ENCODE measurements around the gene FFAR3. TPM values are rescaled to one million over a fixed set of nuclear protein-coding genes. Genes with fewer than 3 reads are reported as not detected.

The FFAR3 gene
- total and polyA plus RNA-seq, 9 of the 15 experiments (the other 6 are each of a cell fraction or from before 2014, with no cell fraction given) = not detected

- TF ChIP-seq RREB1 (CRISPR knock-in tag; IDR thresholded peaks at IDR 0.05) = 0 out of 2 replicates have a peak, but pooled peaks have one; percentile 48
- peak; percentile 64 for TF ChIP-seq ZNF766 (CRISPR knock-in tag; conservative IDR thresholded peaks at IDR 0.05)
- peak; percentile 63 for TF ChIP-seq ATF3 (IDR thresholded peaks at IDR 0.05)
- TF ChIP-seq ATF3 (CRISPR knock-in tag; conservative IDR thresholded peaks at IDR 0.05) = no peak
- 0 out of 2 replicates have a peak, but pooled peaks have one; percentile 15 for TF ChIP-seq SMARCE1 (IDR thresholded peaks at IDR 0.05)
- TF ChIP-seq CXXC5 (CRISPR knock-in tag; IDR thresholded peaks at IDR 0.05) = peak; percentile 64; the same call in 1 of the 2 replicates
- peak; percentile 60 for TF ChIP-seq NR2C1 (IDR thresholded peaks at IDR 0.05)
- peak; percentile 67 for TF ChIP-seq NR2C1 (tag; IDR thresholded peaks at IDR 0.05)
- peak; percentile 24; the same call in 1 of the 2 replicates for TF ChIP-seq CBFA2T3 (IDR thresholded peaks at IDR 0.05)
These were observed 39.4 kb upstream of the FFAR3 start (continued) for GRCh38 chr19:35318679-35319448.
